Panc1 (cell line): ENCODE measurements around the gene FGR. TPM values are rescaled to one million over a fixed set of nuclear protein-coding genes. Genes with fewer than 3 reads are reported as not detected.

Experiments used
- ATAC-seq: fragments of 200-7000 bp; cut with Tn5 transposase; 2 replicates; pipeline ENCODE4 v1.9.1; 2020; ENCODE audit warnings: mild to moderate bottlenecking, moderate library complexity
- BruUV-seq: library from RNA; stranded (reverse); fragments of 400-500 nt; replicated peaks from 2 replicates; lab custom pipeline; 2021; lab: Mats Ljungman, UMichigan
- CTCF ChIA-PET: fragments of 300-600 bp; sonication (Branson Sonifier 250); formaldehyde crosslinking; loops from one replicate; lab custom pipeline; 2022; ENCODE audit warnings: antibody characterized with exemption; lab: Charles Lee
- POLR2A ChIA-PET: fragments of 300-600 bp; sonication (Branson Sonifier 250); formaldehyde crosslinking; loops from one replicate; lab custom pipeline; 2022; ENCODE audit warnings: antibody characterized with exemption; lab: Charles Lee
- DNase-seq: peaks from one replicate; pipeline ENCODE4 v3.0.0-alpha.2; 2010; ENCODE audit warnings: low read depth, low spot score
- H3K27ac ChIP-seq: 2 replicates; pipeline ENCODE4 v1.5.1; 2011; ENCODE audit warnings: mild to moderate bottlenecking, low read length, inconsistent platforms
- H3K27me3 ChIP-seq: fragments of 200-500 bp; sonication (Bioruptor generic); 2 replicates; pipeline ENCODE4 v1.6.0; 2014; ENCODE audit warnings: low read length, inconsistent platforms; ENCODE audit not compliant: control insufficient read depth, insufficient read depth
- H3K36me3 ChIP-seq: fragments of 200-500 bp; sonication (Bioruptor generic); 2 replicates; pipeline ENCODE4 v1.5.1; 2014; ENCODE audit warnings: inconsistent platforms, mild to moderate bottlenecking, low read length, moderate library complexity; ENCODE audit not compliant: control insufficient read depth, insufficient read depth
- H3K4me1 ChIP-seq: 2 replicates; pipeline ENCODE4 v1.5.1; 2011; ENCODE audit warnings: inconsistent platforms, mild to moderate bottlenecking, low read length, moderate library complexity; ENCODE audit not compliant: control insufficient read depth, insufficient read depth
- H3K4me3 ChIP-seq, 2 experiments: 2 replicates each; pipeline ENCODE4 v1.5.1; 2011 to 2012; ENCODE audit warnings: low read depth in 2 of 2, low read length in 2 of 2, mild to moderate bottlenecking in 2 of 2, inconsistent platforms in 1 of 2, moderate library complexity in 1 of 2
- H3K9me3 ChIP-seq: fragments of 200-500 bp; sonication (Bioruptor generic); 2 replicates; pipeline ENCODE4 v1.5.1; 2014; ENCODE audit warnings: low read depth, mild to moderate bottlenecking, inconsistent platforms, low read length, moderate library complexity; ENCODE audit not compliant: control insufficient read depth, insufficient read depth
- CTCF ChIP-seq: fragments of 450-650 bp; IDR thresholded peaks from 2 replicates; pipeline ENCODE4 v1.5.1; 2017; ENCODE audit warnings: mild to moderate bottlenecking
- POLR2AphosphoS5 ChIP-seq: IDR thresholded peaks from 2 replicates; pipeline ENCODE4 v1.6.1; 2012; ENCODE audit warnings: mild to moderate bottlenecking, low read depth, low read length, moderate library complexity
- REST ChIP-seq, 2 experiments: IDR thresholded peaks; 2 replicates each; pipeline ENCODE4 v1.6.1; 2011 to 2012; ENCODE audit warnings: low read depth in 2 of 2, control low read depth in 1 of 2, low read length in 1 of 2, mild to moderate bottlenecking in 1 of 2, moderate library complexity in 1 of 2; ENCODE audit not compliant: insufficient read depth in 1 of 2
- SIN3A ChIP-seq: IDR thresholded peaks from 2 replicates; pipeline ENCODE4 v1.6.1; 2012; ENCODE audit warnings: low read depth, mild to moderate bottlenecking, low read length, moderate library complexity, borderline replicate concordance; ENCODE audit not compliant: insufficient read depth
- TCF7L2 ChIP-seq: IDR thresholded peaks from 2 replicates; pipeline ENCODE4 v1.6.1; 2011; ENCODE audit warnings: mild to moderate bottlenecking, low read depth, low read length, inconsistent platforms
- in situ Hi-C: cut with HindIII; loops from 2 replicates; pipeline ENCODE4 v1.10.0; 2016; ENCODE audit warnings: low sequenced_read_pairs, low pct_unique_long_range_greater_than_20kb
- intact Hi-C: fragments of 100-400 bp; cut with micrococcal nuclease; formaldehyde crosslinking; loops from one replicate; pipeline ENCODE4 v1.10.0; 2022; ENCODE audit not compliant: unreplicated experiment
- total RNA-seq: library from RNA; stranded (reverse); gene quantifications from one replicate; pipeline ENCODE4 v1.2.1, GENCODE V29; 2021; ENCODE audit not compliant: unreplicated experiment

FGR gene
- total RNA-seq, 1 experiment from 2014 or later, result 0.18 TPM

- intact Hi-C loops, result no loop called here
- in situ Hi-C loops, result no loop called here
- H3K4me1 ChIP-seq, result no peaks in the 10 kb centered on the region
- TF ChIP-seq CTCF (no peak), SIN3A (no peak), POLR2AphosphoS5 (no peak), REST (IDR thresholded peaks at IDR 0.05; ENCODE audit: insufficient read depth in 1 of 2, low read depth in 2 of 2, low read length in 1 of 2) (no peak), TCF7L2 (no peak)
- no peak for DNase-seq
- H3K4me3 ChIP-seq, result no peak overlapping the region
- no peak for ATAC-seq
- POLR2A ChIA-PET, result no interaction called here
- no peak overlapping the region for H3K27ac ChIP-seq
- no TSS peak for BruUV-seq
- H3K27me3 ChIP-seq, result no peaks in the 10 kb centered on the region
- H3K9me3 ChIP-seq, result no peaks in the 10 kb centered on the region
- H3K36me3 ChIP-seq, result no peaks in the 10 kb centered on the region
- CTCF ChIA-PET, result no interaction called here
Observed at GRCh38 chr1:27618341-27619082, 16.5 kb downstream of the FGR start.

GRCh38 chr1:27617420-27617819 is 17.6 kb downstream of the FGR start:
- no TSS peak for BruUV-seq
- in situ Hi-C loops, result no loop called here

More at GRCh38 chr1:27617420-27617819, 17.6 kb downstream of the FGR start:
- ChIA-PET CTCF (no interaction called here), POLR2A (no interaction called here)
- Histone ChIP-seq H3K27ac (no peak overlapping the region), H3K36me3 (no peaks in the 10 kb centered on the region), H3K4me3 (no peak overlapping the region), H3K27me3 (no peaks in the 10 kb centered on the region), H3K4me1 (no peaks in the 10 kb centered on the region), H3K9me3 (no peaks in the 10 kb centered on the region)
- no peak for DNase-seq
- ATAC-seq, result no peak
- intact Hi-C loops, result no loop called here
- TF ChIP-seq CTCF, result no peak
- TF ChIP-seq POLR2AphosphoS5, result no peak
- no peak for TF ChIP-seq REST (IDR thresholded peaks at IDR 0.05; ENCODE audit: insufficient read depth in 1 of 2, low read depth in 2 of 2, low read length in 1 of 2)
- no peak for TF ChIP-seq TCF7L2
- no peak for TF ChIP-seq SIN3A
